Muscle of leg (tissue), 11 donors: ENCODE results near the gene TPX2. TPM values are rescaled to one million over a fixed set of nuclear protein-coding genes. Genes with fewer than 3 reads are reported as not detected.
"Not testable (repeated sequence)": the region's sequence is repeated elsewhere in the genome, so short reads cannot be mapped to it uniquely, and the experiment has no call there.

Source experiments
- DNase-seq: peaks from one replicate; pipeline ENCODE4 v3.0.0; 2013
- H3K27ac ChIP-seq: one replicate; pipeline ENCODE4 v1.5.1; 2013; ENCODE audit warnings: mild to moderate bottlenecking, low read length, control low read depth
- H3K27me3 ChIP-seq: one replicate; pipeline ENCODE4 v1.6.1; 2013; ENCODE audit warnings: low read length; ENCODE audit not compliant: control insufficient read depth, insufficient read depth
- H3K36me3 ChIP-seq: one replicate; pipeline ENCODE4 v1.6.1; 2013; ENCODE audit warnings: low read length; ENCODE audit not compliant: control insufficient read depth, insufficient read depth
- H3K4me1 ChIP-seq: one replicate; pipeline ENCODE4 v1.6.1; 2013; ENCODE audit warnings: low read length; ENCODE audit not compliant: control insufficient read depth, insufficient read depth
- H3K4me3 ChIP-seq: one replicate; pipeline ENCODE4 v1.5.1; 2013; ENCODE audit warnings: low read length, control low read depth
- H3K9me3 ChIP-seq: replicated peaks from 2 replicates; pipeline ENCODE4 v1.6.1; 2013; ENCODE audit warnings: low read depth, low read length; ENCODE audit not compliant: control insufficient read depth
- WGBS: methylation state at CpG from one replicate; pipeline ENCODE4 v1.1.5; 2013; ENCODE audit warnings: missing lambda C conversion rate; ENCODE audit not compliant: insufficient coverage; 5-methylcytosine and 5-hydroxymethylcytosine counted together
- polyA plus RNA-seq, 8 donors: library from polyadenylated mRNA; unstranded; fragments of 120-200 nt; gene quantifications; one replicate each; pipeline versions ENCODE4 v1.2.1 to v1.2.3, GENCODE V29; 2013; ENCODE audit warnings: inconsistent platforms in 1 of 8, low replicate concordance in 1 of 8; ENCODE audit not compliant: insufficient read length in 8 of 8, insufficient read depth in 1 of 8
- total RNA-seq: library from RNA; stranded (reverse); fragments of 120-200 nt; gene quantifications from one replicate; pipeline ENCODE4 v1.2.4, GENCODE V29; 2013

Gene TPX2
- total and polyA plus RNA-seq, 9 donors, result 21.4 to 42.7 (median 27.9) TPM

- WGBS, result 88% methylated on average over 8 of the region's 14 CpGs
- Histone ChIP-seq H3K27ac (peak overlapping the region; percentile 89), H3K4me1 (peaks cover 16% of the 10 kb centered on the region)
- not testable (repeated sequence) for H3K9me3 ChIP-seq, DNase-seq, H3K4me3 ChIP-seq, H3K27me3 ChIP-seq, H3K36me3 ChIP-seq
Measured at GRCh38 chr20:31747028-31747427, 7.9 kb downstream of the TPX2 start.

GRCh38 chr20:31747640-31748039 is 8.6 kb downstream of the TPX2 start:
- H3K36me3 ChIP-seq, result peaks cover 5% of the 10 kb centered on the region
- DNase-seq, result peak; percentile 85
- peaks cover 16% of the 10 kb centered on the region for H3K4me1 ChIP-seq
- H3K9me3 ChIP-seq, result no peaks in the 10 kb centered on the region
- peak overlapping the region; percentile 89 for H3K27ac ChIP-seq
- no peak overlapping the region for H3K4me3 ChIP-seq
- WGBS, result 20% methylated on average over 1 of the region's 5 CpGs
- no peaks in the 10 kb centered on the region for H3K27me3 ChIP-seq

GRCh38 chr20:31749223-31749622 is 10.1 kb downstream of the TPX2 start:
- peaks cover 5% of the 10 kb centered on the region for H3K36me3 ChIP-seq
- DNase-seq, result no peak
- 89% methylated on average over 5 of the region's 8 CpGs for WGBS
- H3K27me3 ChIP-seq, result no peaks in the 10 kb centered on the region
- no peak overlapping the region for H3K4me3 ChIP-seq
- H3K4me1 ChIP-seq, result peaks cover 16% of the 10 kb centered on the region
- H3K9me3 ChIP-seq, result no peaks in the 10 kb centered on the region
- H3K27ac ChIP-seq, result no peak overlapping the region

- Histone ChIP-seq H3K27ac (peak overlapping the region; percentile 13), H3K36me3 (no peaks in the 10 kb centered on the region), H3K27me3 (no peaks in the 10 kb centered on the region), H3K4me1 (peaks cover 16% of the 10 kb centered on the region), H3K9me3 (no peaks in the 10 kb centered on the region), H3K4me3 (no peak overlapping the region)
- DNase-seq, result peak; percentile 84
- no CpG with 5 or more reads among the region's 1 CpG for whole genome bisulfite sequencing
Measured at GRCh38 chr20:31751126-31751525, 12.0 kb downstream of the TPX2 start.

- Histone ChIP-seq H3K36me3 (peaks cover 3% of the 10 kb centered on the region), H3K9me3 (no peaks in the 10 kb centered on the region), H3K27ac (no peak overlapping the region), H3K4me3 (no peak overlapping the region), H3K27me3 (no peaks in the 10 kb centered on the region), H3K4me1 (no peaks in the 10 kb centered on the region)
- DNase-seq, result no peak
- no CpG with 5 or more reads among the region's 3 CpGs for WGBS
Measured at GRCh38 chr20:31757254-31757653, 18.2 kb downstream of the TPX2 start.

GRCh38 chr20:31758521-31758920 is 19.4 kb downstream of the TPX2 start:
- Histone ChIP-seq H3K27me3 (no peaks in the 10 kb centered on the region), H3K9me3 (no peaks in the 10 kb centered on the region), H3K4me1 (no peaks in the 10 kb centered on the region), H3K27ac (no peak overlapping the region), H3K4me3 (no peak overlapping the region), H3K36me3 (peaks cover 3% of the 10 kb centered on the region)
- WGBS, result 63% methylated on average over 2 of the region's 4 CpGs
- peak; percentile 24 for DNase-seq

GRCh38 chr20:31758991-31759390 is 19.9 kb downstream of the TPX2 start:
- Histone ChIP-seq H3K27me3 (no peaks in the 10 kb centered on the region), H3K27ac (no peak overlapping the region), H3K4me3 (no peak overlapping the region), H3K36me3 (peaks cover 3% of the 10 kb centered on the region), H3K9me3 (no peaks in the 10 kb centered on the region), H3K4me1 (no peaks in the 10 kb centered on the region)
- no peak for DNase-seq

- Histone ChIP-seq H3K4me1 (no peaks in the 10 kb centered on the region), H3K27ac (no peak overlapping the region), H3K9me3 (no peaks in the 10 kb centered on the region), H3K27me3 (no peaks in the 10 kb centered on the region), H3K36me3 (peaks cover 3% of the 10 kb centered on the region), H3K4me3 (no peak overlapping the region)
- no CpG with 5 or more reads among the region's 2 CpGs for WGBS
- no peak for DNase-seq
Measured at GRCh38 chr20:31759836-31760518, 20.9 kb downstream of the TPX2 start.

- WGBS, result 100% methylated on average over 1 of the region's 6 CpGs
- H3K9me3 ChIP-seq, result no peaks in the 10 kb centered on the region
- peaks cover 3% of the 10 kb centered on the region for H3K36me3 ChIP-seq
- H3K27ac ChIP-seq, result no peak overlapping the region
- no peak for DNase-seq
- H3K27me3 ChIP-seq, result no peaks in the 10 kb centered on the region
- H3K4me3 ChIP-seq, result no peak overlapping the region
- H3K4me1 ChIP-seq, result no peaks in the 10 kb centered on the region
Measured at GRCh38 chr20:31760519-31761240, 21.6 kb downstream of the TPX2 start.

GRCh38 chr20:31764641-31765305 is 25.7 kb downstream of the TPX2 start:
- no CpG with 5 or more reads among the region's 2 CpGs for WGBS
- no peak for DNase-seq

More at GRCh38 chr20:31764641-31765305, 25.7 kb downstream of the TPX2 start:
- Histone ChIP-seq H3K27ac (no peak overlapping the region), H3K4me3 (no peak overlapping the region), H3K27me3 (no peaks in the 10 kb centered on the region), H3K9me3 (no peaks in the 10 kb centered on the region), H3K4me1 (no peaks in the 10 kb centered on the region), H3K36me3 (peaks cover 13% of the 10 kb centered on the region)
